ENCODE data around the gene KIF26A. TPM values are rescaled to one million over a fixed set of nuclear protein-coding genes. Genes with fewer than 3 reads are reported as not detected.

The KIF26A gene
- total RNA-seq, 4 donors from 2014 or later = 0.74 to 7.3 (median 2.4) TPM

DNA sequence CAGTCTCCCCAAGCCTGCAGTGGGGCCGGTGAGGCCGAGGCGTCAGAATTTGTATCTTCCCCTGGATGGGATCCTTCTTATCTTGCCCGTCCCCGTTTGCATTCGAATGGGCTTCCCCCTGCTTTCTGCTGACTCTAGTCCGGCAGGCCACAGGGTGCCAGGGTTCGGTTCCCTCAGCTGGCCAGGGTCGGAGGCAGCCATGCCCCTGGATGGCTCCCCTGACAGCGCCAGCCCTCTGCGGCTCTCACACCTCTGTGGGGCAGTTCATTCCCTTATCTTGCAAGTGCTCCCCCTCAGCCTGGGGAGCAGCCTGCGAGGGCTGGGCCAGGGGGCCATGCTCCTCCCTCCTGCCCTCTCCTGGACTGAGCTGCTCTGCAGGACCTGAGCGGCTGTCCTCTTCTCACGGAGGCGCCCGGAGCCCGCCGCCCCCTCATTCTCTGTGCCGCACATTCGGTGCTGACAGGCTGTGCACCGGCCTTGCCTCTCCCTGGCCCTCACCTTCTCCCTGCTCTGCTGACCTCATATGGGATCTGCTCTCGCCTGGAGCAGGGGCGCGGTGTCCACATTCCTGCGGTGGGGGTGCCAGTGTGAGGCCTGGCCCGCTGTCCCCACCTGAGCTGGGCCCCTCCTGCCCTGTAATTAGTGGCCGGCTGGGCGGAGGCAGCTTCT is 32.8 kb downstream of the KIF26A start:
- DNase-seq (ENCODE audit: low spot score) (no peak), ATAC-seq (ENCODE audit: low FRiP score) (no peak)
- TF ChIP-seq, protein P1, sequence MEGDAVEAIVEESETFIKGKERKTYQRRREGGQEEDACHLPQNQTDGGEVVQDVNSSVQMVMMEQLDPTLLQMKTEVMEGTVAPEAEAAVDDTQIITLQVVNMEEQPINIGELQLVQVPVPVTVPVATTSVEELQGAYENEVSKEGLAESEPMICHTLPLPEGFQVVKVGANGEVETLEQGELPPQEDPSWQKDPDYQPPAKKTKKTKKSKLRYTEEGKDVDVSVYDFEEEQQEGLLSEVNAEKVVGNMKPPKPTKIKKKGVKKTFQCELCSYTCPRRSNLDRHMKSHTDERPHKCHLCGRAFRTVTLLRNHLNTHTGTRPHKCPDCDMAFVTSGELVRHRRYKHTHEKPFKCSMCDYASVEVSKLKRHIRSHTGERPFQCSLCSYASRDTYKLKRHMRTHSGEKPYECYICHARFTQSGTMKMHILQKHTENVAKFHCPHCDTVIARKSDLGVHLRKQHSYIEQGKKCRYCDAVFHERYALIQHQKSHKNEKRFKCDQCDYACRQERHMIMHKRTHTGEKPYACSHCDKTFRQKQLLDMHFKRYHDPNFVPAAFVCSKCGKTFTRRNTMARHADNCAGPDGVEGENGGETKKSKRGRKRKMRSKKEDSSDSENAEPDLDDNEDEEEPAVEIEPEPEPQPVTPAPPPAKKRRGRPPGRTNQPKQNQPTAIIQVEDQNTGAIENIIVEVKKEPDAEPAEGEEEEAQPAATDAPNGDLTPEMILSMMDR (IDR thresholded peaks at IDR 0.05) = no peak

GRCh38 chr14:104171895-104172294 is 33.5 kb downstream of the KIF26A start:
- TF ChIP-seq, protein P1 (IDR thresholded peaks at IDR 0.05) = no peak
- DNase-seq (ENCODE audit: low spot score) (no peak), ATAC-seq (ENCODE audit: low FRiP score) (no peak)

DNA sequence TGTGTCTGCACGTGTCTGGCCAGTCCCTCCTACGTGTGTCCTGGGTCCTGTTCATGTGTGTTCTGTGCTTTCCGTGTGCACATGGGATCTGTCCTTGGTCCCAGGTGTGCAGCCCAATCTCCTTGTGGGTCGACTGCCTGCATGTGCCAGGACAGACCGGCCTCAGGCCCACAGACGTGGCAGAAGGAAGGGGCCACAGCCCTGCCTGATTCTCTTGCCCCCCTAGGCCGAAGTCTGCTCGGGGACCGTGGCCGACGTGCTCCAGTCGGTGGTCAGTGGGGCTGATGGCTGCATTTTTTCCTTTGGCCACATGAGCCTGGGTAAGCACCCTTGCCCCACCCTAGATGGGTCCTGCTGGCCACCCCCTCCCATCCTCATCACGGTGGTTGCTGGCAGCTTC is 34.0 kb downstream of the KIF26A start:
- ATAC-seq (ENCODE audit: low FRiP score) = no peak
- TF ChIP-seq, protein P1 (IDR thresholded peaks at IDR 0.05) = no peak
- no peak for DNase-seq (ENCODE audit: low spot score)

- DNase-seq (ENCODE audit: low spot score) (no peak), ATAC-seq (ENCODE audit: low FRiP score) (no peak)
- TF ChIP-seq, protein P1 (IDR thresholded peaks at IDR 0.05) = no peak
These were observed 34.5 kb downstream of the KIF26A start for GRCh38 chr14:104172880-104173279.

- no peak for ATAC-seq (ENCODE audit: low FRiP score)
- DNase-seq (ENCODE audit: low spot score) = no peak
- TF ChIP-seq, protein P1 (IDR thresholded peaks at IDR 0.05) = no peak
These were observed 35.7 kb downstream of the KIF26A start for GRCh38 chr14:104174051-104174450.

DNA sequence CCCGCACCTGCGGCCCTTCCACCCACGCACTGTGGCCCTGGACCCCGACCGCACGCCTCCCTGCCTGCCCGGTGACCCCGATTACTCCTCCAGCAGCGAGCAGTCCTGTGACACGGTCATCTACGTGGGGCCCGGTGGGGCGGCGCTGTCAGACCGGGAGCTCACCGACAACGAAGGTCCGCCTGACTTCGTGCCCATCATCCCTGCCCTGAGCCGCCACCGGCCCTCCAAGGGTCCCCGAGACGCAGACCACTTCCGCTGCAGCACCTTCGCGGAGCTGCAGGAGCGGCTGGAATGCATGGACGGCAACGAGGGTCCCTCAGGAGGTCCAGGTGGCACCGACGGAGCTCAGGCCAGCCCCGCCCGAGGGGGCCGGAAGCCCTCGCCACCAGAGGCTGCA is 36.7 kb downstream of the KIF26A start:
- DNase-seq (ENCODE audit: low spot score) (no peak), ATAC-seq (ENCODE audit: low FRiP score) (no peak)
- TF ChIP-seq, protein P1 (IDR thresholded peaks at IDR 0.05) = no peak

- TF ChIP-seq, protein P1 (IDR thresholded peaks at IDR 0.05) = no peak
- no peak for ATAC-seq (ENCODE audit: low FRiP score)
- DNase-seq (ENCODE audit: low spot score) = no peak
These were observed 37.4 kb downstream of the KIF26A start for GRCh38 chr14:104175811-104176210.
